NCI-H1092 treated with DMSO at 0.1 percent for 48 hours (cell line): ENCODE results near the gene FAM118B.
"Not testable (repeated sequence)": the region's sequence is repeated elsewhere in the genome, so short reads cannot be mapped to it uniquely, and the experiment has no call there.

Experiments
- DNase-seq: peaks from one replicate; lab custom pipeline; 2025; lab: John Stamatoyannopoulos, UW

Gene FAM118B

DNA sequence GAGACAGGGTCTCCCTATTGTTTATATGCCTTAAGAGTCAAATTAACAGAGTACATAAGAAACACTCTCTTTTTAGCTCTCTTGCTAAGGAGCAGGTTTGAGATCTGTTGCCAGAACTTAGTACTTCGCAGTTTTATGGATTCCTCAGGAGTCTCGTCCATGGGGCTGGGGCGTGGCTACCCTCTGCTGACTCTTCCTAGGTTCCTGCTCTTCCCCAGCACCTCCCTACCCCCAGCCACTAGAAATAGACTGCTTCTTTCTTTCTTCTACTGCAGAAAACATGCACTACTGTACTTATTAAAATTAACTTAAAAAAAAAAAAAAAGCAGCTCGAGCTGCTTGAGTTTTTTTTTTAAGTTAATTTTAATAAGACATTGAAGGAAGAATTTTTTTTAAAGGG is 8.0 kb downstream of the FAM118B start:
- DNase-seq = no peak

GRCh38 chr11:126224647-126225294 is 13.2 kb downstream of the FAM118B start:
- no peak for DNase-seq

GRCh38 chr11:126225295-126225665 is 13.7 kb downstream of the FAM118B start:
- DNase-seq = no peak

DNA sequence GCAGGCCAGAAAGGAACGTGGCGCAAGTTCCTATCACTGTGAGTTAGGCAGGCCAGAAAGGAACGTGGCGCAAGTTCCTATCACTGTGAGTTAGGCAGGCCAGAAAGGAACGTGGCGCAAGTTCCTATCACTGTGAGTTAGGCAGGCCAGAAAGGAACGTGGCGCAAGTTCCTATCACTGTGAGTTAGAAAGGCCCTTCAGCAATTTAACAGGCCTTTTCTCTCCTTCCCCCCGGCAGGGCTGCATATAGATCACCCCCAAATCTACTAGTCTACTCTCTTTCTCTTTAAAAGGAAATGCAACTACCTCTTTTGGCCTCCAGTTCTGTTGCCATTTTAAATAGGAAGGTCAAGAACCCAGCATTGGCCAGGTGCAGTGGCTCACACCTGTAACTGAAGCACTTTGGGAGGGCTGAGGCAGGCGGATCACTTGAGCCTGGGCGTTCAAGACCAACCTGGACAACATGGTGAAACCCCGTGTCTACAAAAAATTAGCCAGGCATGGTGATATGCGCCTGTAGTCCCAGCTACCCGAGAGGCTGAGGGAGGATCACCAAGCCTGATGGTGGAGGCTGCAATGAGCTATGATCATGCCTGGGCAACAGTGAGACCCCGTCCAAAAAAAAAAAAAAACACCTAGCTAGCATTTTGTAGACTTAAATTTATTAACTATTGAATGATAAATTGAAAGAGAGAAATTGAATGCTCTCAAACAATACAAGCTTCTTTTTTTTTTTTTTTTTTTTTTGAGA is 14.9 kb downstream of the FAM118B start:
- no peak for DNase-seq

GRCh38 chr11:126229858-126230540 is 18.4 kb downstream of the FAM118B start:
- DNase-seq = no peak

- DNase-seq = peak; percentile 10
These were observed 20.3 kb downstream of the FAM118B start for GRCh38 chr11:126231725-126232459.

DNA sequence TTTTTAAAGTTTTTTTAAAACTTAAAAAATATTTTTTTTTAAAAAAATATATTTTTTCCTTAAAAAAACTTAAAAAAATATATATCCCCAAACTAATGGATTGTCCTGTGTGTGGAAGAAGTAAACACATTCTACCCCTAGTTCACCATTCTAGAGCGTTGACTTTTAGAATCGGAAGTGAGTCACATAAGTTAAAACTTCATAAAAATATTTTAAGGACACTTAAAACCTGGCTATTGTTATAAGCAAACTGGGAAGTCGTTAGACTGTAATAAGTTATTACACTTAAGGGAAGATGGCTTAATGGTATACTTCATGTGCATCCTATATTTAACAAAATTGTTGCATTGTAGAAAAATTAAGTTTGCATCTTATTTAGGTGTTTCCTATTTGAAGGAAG is 21.1 kb downstream of the FAM118B start:
- no peak for DNase-seq

DNA sequence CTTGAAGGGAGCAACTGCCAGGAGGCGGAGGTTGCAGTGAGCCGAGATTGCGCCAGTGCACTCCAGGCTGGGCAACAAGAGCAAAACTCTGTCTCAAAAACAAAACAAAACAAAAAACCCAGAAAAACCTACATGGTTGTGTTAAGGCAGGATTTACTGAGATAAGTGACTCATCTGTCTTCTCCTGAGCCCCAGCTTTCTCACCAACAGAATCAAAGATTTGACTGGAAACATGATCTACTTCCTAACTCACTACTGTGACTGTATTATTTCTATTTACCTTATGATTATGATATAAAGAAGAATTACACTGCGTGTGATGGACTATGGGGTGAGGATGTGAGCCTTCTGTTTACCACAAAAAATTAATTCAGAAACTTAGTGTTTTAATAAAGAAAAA is 21.8 kb downstream of the FAM118B start:
- DNase-seq = no peak

- no peak for DNase-seq
These were observed 35.1 kb downstream of the FAM118B start for GRCh38 chr11:126246636-126247035.

GRCh38 chr11:126253265-126253664 is 41.7 kb downstream of the FAM118B start:
- DNase-seq = no peak

- DNase-seq = no peak
These were observed 43.2 kb downstream of the FAM118B start for GRCh38 chr11:126254819-126255218.

GRCh38 chr11:126255507-126255906 is 43.9 kb downstream of the FAM118B start:
- not testable (repeated sequence) for DNase-seq

- DNase-seq = no peak
These were observed 44.6 kb downstream of the FAM118B start for GRCh38 chr11:126256216-126256615.

GRCh38 chr11:126257144-126257543 is 45.6 kb downstream of the FAM118B start:
- no peak for DNase-seq

- no peak for DNase-seq
These were observed 46.2 kb downstream of the FAM118B start for GRCh38 chr11:126257764-126258163.

- DNase-seq = no peak
These were observed 50.6 kb downstream of the FAM118B start for GRCh38 chr11:126262216-126262615.

DNA sequence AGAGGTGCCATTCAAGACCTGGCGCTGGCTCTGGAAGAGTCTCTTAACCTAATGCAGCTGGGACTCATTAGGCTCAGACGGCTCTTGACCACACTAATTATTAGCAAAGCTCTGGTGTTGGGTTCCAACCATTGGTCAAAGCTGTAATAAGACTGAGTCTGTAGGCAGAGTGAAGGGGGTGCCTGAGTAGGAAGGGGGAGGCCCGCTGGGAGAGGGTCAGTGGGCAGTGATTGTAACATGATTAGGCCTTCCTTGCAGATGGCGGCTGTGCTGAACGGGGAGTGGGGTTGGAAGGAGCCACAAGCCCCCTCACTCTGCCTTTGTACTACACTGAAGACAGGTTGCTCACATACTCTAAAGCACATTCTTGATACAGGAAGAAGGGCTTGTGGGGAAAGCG is 51.9 kb downstream of the FAM118B start:
- no peak for DNase-seq

DNA sequence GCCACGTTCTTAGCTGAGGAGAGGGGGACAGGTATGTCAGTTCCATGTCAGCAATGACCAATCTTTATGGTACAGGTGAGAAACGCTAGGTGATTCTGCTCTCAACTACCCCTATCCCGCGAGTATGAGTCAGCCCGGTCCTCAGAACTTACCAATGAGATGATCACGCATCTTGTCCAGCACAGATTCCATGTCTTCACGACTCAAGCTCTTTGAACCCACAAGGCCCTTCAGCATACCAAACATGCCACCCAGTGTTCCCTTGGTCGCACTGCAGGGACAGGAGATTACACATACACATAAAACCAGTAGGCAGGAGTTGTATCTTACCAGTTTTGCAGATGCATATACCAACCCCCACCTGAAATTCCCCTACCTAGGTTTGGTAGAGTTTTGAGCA is 54.2 kb downstream of the FAM118B start:
- no peak for DNase-seq

- no peak for DNase-seq
These were observed 56.1 kb downstream of the FAM118B start for GRCh38 chr11:126267650-126268049.

GRCh38 chr11:126268361-126268707 is 56.8 kb downstream of the FAM118B start:
- DNase-seq = peak; percentile 67

DNA sequence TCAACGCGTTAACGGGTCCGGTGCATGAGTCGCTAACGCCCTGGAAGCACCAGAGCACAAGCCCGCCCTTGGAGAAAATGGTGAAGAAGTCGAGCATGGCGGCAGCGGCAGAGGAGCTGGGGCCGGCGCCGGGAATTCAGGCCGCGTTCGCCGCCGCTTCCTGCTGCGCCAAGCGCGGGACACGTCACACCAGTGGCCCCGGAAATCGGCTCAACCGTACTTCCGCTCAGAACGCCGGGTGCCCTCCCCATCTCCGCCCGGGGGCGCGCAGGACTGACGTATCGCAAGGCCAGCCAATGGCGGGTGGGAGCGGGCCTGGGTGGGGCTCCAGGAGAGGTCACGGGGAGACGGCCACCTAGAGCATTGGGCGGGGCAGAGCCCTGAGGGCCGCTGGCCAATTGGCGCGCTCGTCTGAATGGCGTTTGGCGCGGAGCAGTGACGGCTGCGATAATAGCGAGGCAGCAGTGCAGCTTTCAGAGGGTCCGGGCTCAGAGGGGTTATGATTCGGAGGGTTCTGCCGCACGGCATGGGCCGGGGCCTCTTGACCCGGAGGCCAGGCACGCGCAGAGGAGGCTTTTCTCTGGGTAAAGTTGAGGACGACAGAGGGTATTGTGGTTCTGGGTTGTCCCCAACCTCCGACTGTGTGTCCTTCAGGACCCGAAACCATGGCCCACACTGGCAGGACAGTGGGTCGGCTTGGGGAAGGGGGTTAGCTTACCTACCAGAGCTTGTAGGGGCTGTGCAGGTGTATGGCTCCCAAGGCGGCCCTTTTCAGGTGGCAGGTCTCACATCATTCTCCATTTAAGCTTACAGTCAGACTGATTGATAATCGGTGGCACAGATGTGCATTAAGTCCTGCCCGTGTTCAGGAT is 57.4 kb downstream of the FAM118B start, which contains the start of the genes FOXRED1 and SRPRA:
FOXRED1 (plus strand) TSS at position 447 of the 872 bp plus-strand sequence; CDS start at position 500, 53 bp downstream.
SRPRA (minus strand) TSS at position 188 of the 872 bp plus-strand sequence; CDS start at position 97, 91 bp downstream.
- DNase-seq = peak; percentile 100
